Measurements from ENCODE around the gene SLC9B1. TPM values are rescaled to one million over a fixed set of nuclear protein-coding genes. Genes with fewer than 3 reads are reported as not detected.
"Not testable (repeated sequence)": the region's sequence is repeated elsewhere in the genome, so short reads cannot be mapped to it uniquely, and the experiment has no call there.

Gene SLC9B1
- total and polyA plus RNA-seq, 2 donors (not counting 1 experiment from before 2014, with no cell fraction given) = 2.1 to 2.2 TPM

- intact Hi-C loops (cut with micrococcal nuclease) = no loop called here
- H2AFZ ChIP-seq (ENCODE audit: insufficient read depth, low read depth, low read length, poor library complexity, severe bottlenecking) = no peak overlapping the region
- Mint-ChIP-seq H3K4me1 (no peaks in the 10 kb centered on the region), H3K9me3 (ENCODE audit: insufficient read depth) (peaks cover 3% of the 10 kb centered on the region), H3K27ac (no peak overlapping the region), H3K4me3 (no peak overlapping the region), H3K27me3 (no peaks in the 10 kb centered on the region)
- WGBS (ENCODE audit: insufficient coverage) = 91% methylated on average over 1 of the region's 2 CpGs
- no peak overlapping the region for H3K4me2 ChIP-seq (replicated peaks; ENCODE audit: low read depth, low read length, poor library complexity, severe bottlenecking)
- no peak overlapping the region for H3K9ac ChIP-seq (ENCODE audit: low read length)
- ChIA-PET POLR2A (no interaction called here), CTCF (no interaction called here)
- ATAC-seq (ENCODE audit: low read depth) = no peak
- H3K79me2 ChIP-seq (ENCODE audit: control insufficient read depth, insufficient read depth, low read length) = no peaks in the 10 kb centered on the region
- H3K9me3 ChIP-seq (ENCODE audit: control extremely low read depth in 1 of 3, control insufficient read depth in 2 of 3, insufficient read depth in 1 of 3, low read length in 2 of 3) = peaks cover 2 to 8% (median 6%) of the 10 kb centered on the region in 3 donors
- TF ChIP-seq CTCF (IDR thresholded peaks at IDR 0.05) (no peak), EZH2 (IDR thresholded peaks at IDR 0.05; ENCODE audit: borderline replicate concordance, insufficient read depth, low read depth, low read length, poor library complexity, severe bottlenecking) (no peak)
- H3K4me3 ChIP-seq (ENCODE audit: control extremely low read depth in 1 of 5, extremely low read depth in 1 of 5, insufficient read depth in 1 of 5, low read depth in 2 of 5, low read length in 4 of 5) = no peak overlapping the region
- no peaks in the 10 kb centered on the region for H3K27me3 ChIP-seq (replicated peaks in 1 of 4; ENCODE audit: control extremely low read depth in 1 of 4, control insufficient read depth in 3 of 4, insufficient read depth in 4 of 4, low read length in 3 of 4)
- H4K20me1 ChIP-seq (ENCODE audit: control insufficient read depth, insufficient read depth, low read length, poor library complexity, severe bottlenecking) = no peaks in the 10 kb centered on the region
- H3K36me3 ChIP-seq (replicated peaks in 1 of 2; ENCODE audit: control extremely low read depth in 1 of 2, control insufficient read depth in 1 of 2, extremely low read depth in 1 of 2, insufficient read depth in 2 of 2, low read length in 1 of 2) = no peaks in the 10 kb centered on the region
- DNase-seq = no peak
- H3K27ac ChIP-seq (ENCODE audit: low read length in 2 of 2) = no peak overlapping the region
- H3K4me1 ChIP-seq (ENCODE audit: control insufficient read depth in 2 of 2, insufficient read depth in 2 of 2, low read length in 2 of 2) = no peaks in the 10 kb centered on the region
Observed at GRCh38 chr4:103002551-103002950, 17.0 kb downstream of the SLC9B1 start.

GRCh38 chr4:102994803-102995202, 24.7 kb downstream of the SLC9B1 start:
- Mint-ChIP-seq H3K9me3 (ENCODE audit: insufficient read depth) (peaks cover 3% of the 10 kb centered on the region), H3K27ac (no peak overlapping the region), H3K27me3 (no peaks in the 10 kb centered on the region), H3K4me1 (no peaks in the 10 kb centered on the region), H3K4me3 (no peak overlapping the region)
- Histone ChIP-seq H3K36me3 (replicated peaks in 1 of 2; ENCODE audit: control extremely low read depth in 1 of 2, control insufficient read depth in 1 of 2, extremely low read depth in 1 of 2, insufficient read depth in 2 of 2, low read length in 1 of 2) (no peaks in the 10 kb centered on the region), H4K20me1 (ENCODE audit: control insufficient read depth, insufficient read depth, low read length, poor library complexity, severe bottlenecking) (no peaks in the 10 kb centered on the region), H3K4me1 (ENCODE audit: control insufficient read depth in 2 of 2, insufficient read depth in 2 of 2, low read length in 2 of 2) (no peaks in the 10 kb centered on the region), H3K9ac (ENCODE audit: low read length) (no peak overlapping the region), H3K4me3 (ENCODE audit: control extremely low read depth in 1 of 5, extremely low read depth in 1 of 5, insufficient read depth in 1 of 5, low read depth in 2 of 5, low read length in 4 of 5) (no peak overlapping the region), H2AFZ (ENCODE audit: insufficient read depth, low read depth, low read length, poor library complexity, severe bottlenecking) (no peak overlapping the region), H3K27me3 (replicated peaks in 1 of 4; ENCODE audit: control extremely low read depth in 1 of 4, control insufficient read depth in 3 of 4, insufficient read depth in 4 of 4, low read length in 3 of 4) (no peaks in the 10 kb centered on the region), H3K9me3 (ENCODE audit: control extremely low read depth in 1 of 3, control insufficient read depth in 2 of 3, insufficient read depth in 1 of 3, low read length in 2 of 3) (peaks cover 1 to 9% (median 6%) of the 10 kb centered on the region in 3 donors), H3K4me2 (replicated peaks; ENCODE audit: low read depth, low read length, poor library complexity, severe bottlenecking) (no peak overlapping the region), H3K79me2 (ENCODE audit: control insufficient read depth, insufficient read depth, low read length) (no peaks in the 10 kb centered on the region), H3K27ac (ENCODE audit: low read length in 2 of 2) (no peak overlapping the region)
- CTCF ChIA-PET = no interaction called here
- no CpG with 5 or more reads among the region's 1 CpG for WGBS (ENCODE audit: insufficient coverage)
- POLR2A ChIA-PET = no interaction called here
- DNase-seq (no peak), ATAC-seq (ENCODE audit: low read depth) (no peak)
- TF ChIP-seq EZH2 (IDR thresholded peaks at IDR 0.05; ENCODE audit: borderline replicate concordance, insufficient read depth, low read depth, low read length, poor library complexity, severe bottlenecking) = no peak
- TF ChIP-seq CTCF (IDR thresholded peaks at IDR 0.05) = no peak
- intact Hi-C loops (cut with micrococcal nuclease) = no loop called here

- H3K9ac ChIP-seq (ENCODE audit: low read length); H3K4me1 ChIP-seq (ENCODE audit: control insufficient read depth in 2 of 2, insufficient read depth in 2 of 2, low read length in 2 of 2); H4K20me1 ChIP-seq (ENCODE audit: control insufficient read depth, insufficient read depth, low read length, poor library complexity, severe bottlenecking); H3K36me3 ChIP-seq (replicated peaks in 1 of 2; ENCODE audit: control extremely low read depth in 1 of 2, control insufficient read depth in 1 of 2, extremely low read depth in 1 of 2, insufficient read depth in 2 of 2, low read length in 1 of 2); H3K4me3 ChIP-seq (ENCODE audit: control extremely low read depth in 1 of 5, extremely low read depth in 1 of 5, insufficient read depth in 1 of 5, low read depth in 2 of 5, low read length in 4 of 5); ATAC-seq (ENCODE audit: low read depth); H3K79me2 ChIP-seq (ENCODE audit: control insufficient read depth, insufficient read depth, low read length); intact Hi-C loops (cut with micrococcal nuclease); H3K9me3 Mint-ChIP-seq (ENCODE audit: insufficient read depth); POLR2A ChIA-PET; H3K4me3 Mint-ChIP-seq; H3K27ac ChIP-seq (ENCODE audit: low read length in 2 of 2); H3K4me1 Mint-ChIP-seq; H3K27me3 ChIP-seq (replicated peaks in 1 of 4; ENCODE audit: control extremely low read depth in 1 of 4, control insufficient read depth in 3 of 4, insufficient read depth in 4 of 4, low read length in 3 of 4); H3K27me3 Mint-ChIP-seq; DNase-seq; H2AFZ ChIP-seq (ENCODE audit: insufficient read depth, low read depth, low read length, poor library complexity, severe bottlenecking); H3K4me2 ChIP-seq (replicated peaks; ENCODE audit: low read depth, low read length, poor library complexity, severe bottlenecking); H3K9me3 ChIP-seq (ENCODE audit: control extremely low read depth in 1 of 3, control insufficient read depth in 2 of 3, insufficient read depth in 1 of 3, low read length in 2 of 3); H3K27ac Mint-ChIP-seq; CTCF ChIA-PET: not testable (repeated sequence)
Observed at GRCh38 chr4:102993985-102994384, 25.5 kb downstream of the SLC9B1 start.

Measured in B cell (primary cell).